Measurements from ENCODE around the gene STOM.

The STOM gene

GRCh38 chr9:121371495-121372061 is 1.5 kb upstream of the STOM start:
- DNase-seq (ENCODE audit: low read depth in 2 of 2), result no peak

GRCh38 chr9:121368745-121369144 is 1.3 kb downstream of the STOM start:
- no peak for DNase-seq (ENCODE audit: low read depth in 2 of 2)

- no peak for DNase-seq (ENCODE audit: low read depth in 2 of 2)
These were observed 1.9 kb downstream of the STOM start for GRCh38 chr9:121368138-121368522.

GRCh38 chr9:121367306-121368137 is 2.5 kb downstream of the STOM start:
- no peak for DNase-seq (ENCODE audit: low read depth in 2 of 2)

- DNase-seq (ENCODE audit: low read depth in 2 of 2), result no peak
These were observed 3.3 kb downstream of the STOM start for GRCh38 chr9:121366611-121367192.

- DNase-seq (ENCODE audit: low read depth in 2 of 2), result no peak
These were observed 4.5 kb downstream of the STOM start for GRCh38 chr9:121365564-121365963.

- no peak for DNase-seq (ENCODE audit: low read depth in 2 of 2)
These were observed 5.2 kb downstream of the STOM start for GRCh38 chr9:121364886-121365285.

- no peak for DNase-seq (ENCODE audit: low read depth in 2 of 2)
These were observed 6.0 kb downstream of the STOM start for GRCh38 chr9:121364077-121364476.

- DNase-seq (ENCODE audit: low read depth in 2 of 2), result no peak
These were observed 6.5 kb downstream of the STOM start for GRCh38 chr9:121363622-121363961.

GRCh38 chr9:121362813-121363621 is 7.0 kb downstream of the STOM start:
- no peak for DNase-seq (ENCODE audit: low read depth in 2 of 2)

- DNase-seq (ENCODE audit: low read depth in 2 of 2), result no peak
These were observed 9.3 kb downstream of the STOM start for GRCh38 chr9:121360601-121361374.

GRCh38 chr9:121359351-121360294 is 10.4 kb downstream of the STOM start:
- DNase-seq (ENCODE audit: low read depth in 2 of 2), result no peak

- DNase-seq (ENCODE audit: low read depth in 2 of 2), result no peak
These were observed 11.3 kb downstream of the STOM start for GRCh38 chr9:121358751-121359150.

- no peak for DNase-seq (ENCODE audit: low read depth in 2 of 2)
These were observed 13.0 kb downstream of the STOM start for GRCh38 chr9:121357011-121357410.

GRCh38 chr9:121354762-121355161 is 15.3 kb downstream of the STOM start:
- DNase-seq (ENCODE audit: low read depth in 2 of 2), result no peak

GRCh38 chr9:121354141-121354540 is 15.9 kb downstream of the STOM start:
- no peak for DNase-seq (ENCODE audit: low read depth in 2 of 2)

- DNase-seq (ENCODE audit: low read depth in 2 of 2), result no peak
These were observed 16.6 kb downstream of the STOM start for GRCh38 chr9:121353241-121354061.

- no peak for DNase-seq (ENCODE audit: low read depth in 2 of 2)
These were observed 19.0 kb downstream of the STOM start for GRCh38 chr9:121350993-121351561.

- DNase-seq (ENCODE audit: low read depth in 2 of 2), result no peak
These were observed 20.0 kb downstream of the STOM start for GRCh38 chr9:121350036-121350435.
